ENCODE data around the gene HSD17B4. TPM values are rescaled to one million over a fixed set of nuclear protein-coding genes. Genes with fewer than 3 reads are reported as not detected.

The HSD17B4 gene
- total RNA-seq, 1 donor from 2014 or later = 204 TPM

Other genes with a start within 250 kb of the HSD17B4 start
- gene TNFAIP8, start 96.5 kb upstream of the HSD17B4 start, total RNA-seq (ENCODE audit: low replicate concordance) = 11.8 and 17.3 TPM in 2 replicates
- not detected in 2 replicates for gene FAM170A, start 177.1 kb downstream of the HSD17B4 start, total RNA-seq (ENCODE audit: low replicate concordance)